HepG2 (cell line): ENCODE data around the gene CORO7. TPM values are rescaled to one million over a fixed set of nuclear protein-coding genes. Genes with fewer than 3 reads are reported as not detected.

Source experiments
- ATAD3A ChIP-seq: sonication (generic); formaldehyde crosslinking; IDR thresholded peaks from 2 replicates; pipeline ENCODE4 v1.4.0; 2020; ENCODE audit warnings: missing genetic modification reagents
- ERF ChIP-seq: IDR thresholded peaks from 2 replicates; pipeline ENCODE4 v1.6.1; 2018; ENCODE audit warnings: missing biosample characterization, missing genetic modification reagents
- HNRNPLL ChIP-seq: fragments of 200-400 bp; formaldehyde crosslinking; IDR thresholded peaks from 2 replicates; pipeline ENCODE4 v1.6.1; 2017; ENCODE audit warnings: mild to moderate bottlenecking, low read depth, low read length; ENCODE audit not compliant: poor library complexity, severe bottlenecking
- RFX5 ChIP-seq: IDR thresholded peaks from 2 replicates; pipeline ENCODE4 v1.6.1; 2011; ENCODE audit warnings: low read depth, low read length, improper control_type of control experiment
- THRA ChIP-seq: sonication (generic); formaldehyde crosslinking; IDR thresholded peaks from 2 replicates; pipeline ENCODE4 v1.4.0; 2020; ENCODE audit warnings: missing genetic modification reagents, borderline replicate concordance
- TRIM24 ChIP-seq: sonication (generic); formaldehyde crosslinking; IDR thresholded peaks from 2 replicates; pipeline ENCODE4 v1.8.0; 2022; ENCODE audit warnings: mild to moderate bottlenecking, missing genetic modification reagents
- ZNF740 ChIP-seq: sonication (generic); formaldehyde crosslinking; IDR thresholded peaks from 2 replicates; pipeline ENCODE4 v1.4.0; 2020; ENCODE audit warnings: missing genetic modification reagents
- polyA plus RNA-seq, 8 experiments: library from polyadenylated mRNA; depleted of rRNA in 3 of 8; stranded (reverse) in 7 of 8; unstranded in 1 of 8; fragments of >200 nt; fragmentation: Illumina TruSeq in 4 of 8; extraction: Trizol in 4 of 8; gene quantifications; 2 replicates each; pipeline versions ENCODE4 v1.2.1 to v1.2.3, GENCODE V29; 2011 to 2016; ENCODE audit warnings: low read depth in 4 of 8, missing spikeins in 1 of 8, mixed read lengths in 1 of 8; ENCODE audit not compliant: insufficient read depth in 1 of 8
- total RNA-seq, 5 experiments: library from RNA; depleted of rRNA; stranded (reverse); fragments of >200 nt; fragmentation: Illumina TruSeq; extraction: Trizol; gene quantifications; 2 replicates each; pipeline ENCODE4 v1.2.3, GENCODE V29; 2016; ENCODE audit warnings: low read depth in 1 of 5
- TF ChIP-seq, protein P1 (sequence below): sonication (generic); formaldehyde crosslinking; IDR thresholded peaks from 2 replicates; pipeline ENCODE4 v1.8.1; 2022; ENCODE audit warnings: low read depth, mild to moderate bottlenecking, missing genetic modification reagents
- TF ChIP-seq, protein P2 (sequence below): sonication (generic); formaldehyde crosslinking; IDR thresholded peaks from 2 replicates; pipeline ENCODE4 v1.4.0; 2020; ENCODE audit warnings: missing genetic modification reagents
- TF ChIP-seq, protein P3 (sequence below), 2 experiments: fragments of 450-650 bp in 1 of 2; sonication (generic) in 1 of 2; formaldehyde crosslinking in 1 of 2; IDR thresholded peaks; 2 replicates each; pipeline versions ENCODE4 v1.6.1 to v1.8.0; 2016 to 2022; ENCODE audit warnings: antibody characterized with exemption in 1 of 2, mild to moderate bottlenecking in 1 of 2, missing genetic modification reagents in 1 of 2

The CORO7 gene
- total and polyA plus RNA-seq, 2 of the 13 experiments (the other 11 are each of a cell fraction or from before 2014, with no cell fraction given): 9.9 to 14.3 TPM

- no peak for TF ChIP-seq ZNF740
- TF ChIP-seq TRIM24 (CRISPR knock-in tag): no peak
- TF ChIP-seq, protein P1, sequence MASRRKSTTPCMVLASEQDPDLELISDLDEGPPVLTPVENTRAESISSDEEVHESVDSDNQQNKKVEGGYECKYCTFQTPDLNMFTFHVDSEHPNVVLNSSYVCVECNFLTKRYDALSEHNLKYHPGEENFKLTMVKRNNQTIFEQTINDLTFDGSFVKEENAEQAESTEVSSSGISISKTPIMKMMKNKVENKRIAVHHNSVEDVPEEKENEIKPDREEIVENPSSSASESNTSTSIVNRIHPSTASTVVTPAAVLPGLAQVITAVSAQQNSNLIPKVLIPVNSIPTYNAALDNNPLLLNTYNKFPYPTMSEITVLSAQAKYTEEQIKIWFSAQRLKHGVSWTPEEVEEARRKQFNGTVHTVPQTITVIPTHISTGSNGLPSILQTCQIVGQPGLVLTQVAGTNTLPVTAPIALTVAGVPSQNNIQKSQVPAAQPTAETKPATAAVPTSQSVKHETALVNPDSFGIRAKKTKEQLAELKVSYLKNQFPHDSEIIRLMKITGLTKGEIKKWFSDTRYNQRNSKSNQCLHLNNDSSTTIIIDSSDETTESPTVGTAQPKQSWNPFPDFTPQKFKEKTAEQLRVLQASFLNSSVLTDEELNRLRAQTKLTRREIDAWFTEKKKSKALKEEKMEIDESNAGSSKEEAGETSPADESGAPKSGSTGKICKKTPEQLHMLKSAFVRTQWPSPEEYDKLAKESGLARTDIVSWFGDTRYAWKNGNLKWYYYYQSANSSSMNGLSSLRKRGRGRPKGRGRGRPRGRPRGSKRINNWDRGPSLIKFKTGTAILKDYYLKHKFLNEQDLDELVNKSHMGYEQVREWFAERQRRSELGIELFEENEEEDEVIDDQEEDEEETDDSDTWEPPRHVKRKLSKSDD: no peak
- TF ChIP-seq, protein P2, sequence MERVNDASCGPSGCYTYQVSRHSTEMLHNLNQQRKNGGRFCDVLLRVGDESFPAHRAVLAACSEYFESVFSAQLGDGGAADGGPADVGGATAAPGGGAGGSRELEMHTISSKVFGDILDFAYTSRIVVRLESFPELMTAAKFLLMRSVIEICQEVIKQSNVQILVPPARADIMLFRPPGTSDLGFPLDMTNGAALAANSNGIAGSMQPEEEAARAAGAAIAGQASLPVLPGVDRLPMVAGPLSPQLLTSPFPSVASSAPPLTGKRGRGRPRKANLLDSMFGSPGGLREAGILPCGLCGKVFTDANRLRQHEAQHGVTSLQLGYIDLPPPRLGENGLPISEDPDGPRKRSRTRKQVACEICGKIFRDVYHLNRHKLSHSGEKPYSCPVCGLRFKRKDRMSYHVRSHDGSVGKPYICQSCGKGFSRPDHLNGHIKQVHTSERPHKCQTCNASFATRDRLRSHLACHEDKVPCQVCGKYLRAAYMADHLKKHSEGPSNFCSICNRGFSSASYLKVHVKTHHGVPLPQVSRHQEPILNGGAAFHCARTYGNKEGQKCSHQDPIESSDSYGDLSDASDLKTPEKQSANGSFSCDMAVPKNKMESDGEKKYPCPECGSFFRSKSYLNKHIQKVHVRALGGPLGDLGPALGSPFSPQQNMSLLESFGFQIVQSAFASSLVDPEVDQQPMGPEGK (CRISPR knock-in tag): peak; percentile 69
- no peak for TF ChIP-seq RFX5
- peak; percentile 71; the same call in 1 of the 2 replicates for TF ChIP-seq THRA (CRISPR knock-in tag)
- TF ChIP-seq ERF: 0 out of 2 replicates have a peak, but pooled peaks have one; percentile 30
- no peak for TF ChIP-seq ATAD3A (CRISPR knock-in tag)
- TF ChIP-seq, protein P3, sequence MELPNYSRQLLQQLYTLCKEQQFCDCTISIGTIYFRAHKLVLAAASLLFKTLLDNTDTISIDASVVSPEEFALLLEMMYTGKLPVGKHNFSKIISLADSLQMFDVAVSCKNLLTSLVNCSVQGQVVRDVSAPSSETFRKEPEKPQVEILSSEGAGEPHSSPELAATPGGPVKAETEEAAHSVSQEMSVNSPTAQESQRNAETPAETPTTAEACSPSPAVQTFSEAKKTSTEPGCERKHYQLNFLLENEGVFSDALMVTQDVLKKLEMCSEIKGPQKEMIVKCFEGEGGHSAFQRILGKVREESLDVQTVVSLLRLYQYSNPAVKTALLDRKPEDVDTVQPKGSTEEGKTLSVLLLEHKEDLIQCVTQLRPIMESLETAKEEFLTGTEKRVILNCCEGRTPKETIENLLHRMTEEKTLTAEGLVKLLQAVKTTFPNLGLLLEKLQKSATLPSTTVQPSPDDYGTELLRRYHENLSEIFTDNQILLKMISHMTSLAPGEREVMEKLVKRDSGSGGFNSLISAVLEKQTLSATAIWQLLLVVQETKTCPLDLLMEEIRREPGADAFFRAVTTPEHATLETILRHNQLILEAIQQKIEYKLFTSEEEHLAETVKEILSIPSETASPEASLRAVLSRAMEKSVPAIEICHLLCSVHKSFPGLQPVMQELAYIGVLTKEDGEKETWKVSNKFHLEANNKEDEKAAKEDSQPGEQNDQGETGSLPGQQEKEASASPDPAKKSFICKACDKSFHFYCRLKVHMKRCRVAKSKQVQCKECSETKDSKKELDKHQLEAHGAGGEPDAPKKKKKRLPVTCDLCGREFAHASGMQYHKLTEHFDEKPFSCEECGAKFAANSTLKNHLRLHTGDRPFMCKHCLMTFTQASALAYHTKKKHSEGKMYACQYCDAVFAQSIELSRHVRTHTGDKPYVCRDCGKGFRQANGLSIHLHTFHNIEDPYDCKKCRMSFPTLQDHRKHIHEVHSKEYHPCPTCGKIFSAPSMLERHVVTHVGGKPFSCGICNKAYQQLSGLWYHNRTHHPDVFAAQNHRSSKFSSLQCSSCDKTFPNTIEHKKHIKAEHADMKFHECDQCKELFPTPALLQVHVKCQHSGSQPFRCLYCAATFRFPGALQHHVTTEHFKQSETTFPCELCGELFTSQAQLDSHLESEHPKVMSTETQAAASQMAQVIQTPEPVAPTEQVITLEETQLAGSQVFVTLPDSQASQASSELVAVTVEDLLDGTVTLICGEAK (IDR thresholded peaks at IDR 0.05): no peak
- TF ChIP-seq, protein P3 (CRISPR knock-in tag; IDR thresholded peaks at IDR 0.05): no peak
- peak; percentile 33 for TF ChIP-seq HNRNPLL
Observed at GRCh38 chr16:4358831-4359561, 57.4 kb downstream of the CORO7 start (continued).
